IMR-90 (cell line): ENCODE measurements around the gene MEGF8. TPM values are rescaled to one million over a fixed set of nuclear protein-coding genes. Genes with fewer than 3 reads are reported as not detected.

Experiments used
- ATAC-seq: fragments of 200-7000 bp; cut with Tn5 transposase; 2 replicates; pipeline ENCODE4 v1.9.1; 2020; ENCODE audit warnings: low read depth, mild to moderate bottlenecking, moderate library complexity
- BruUV-seq: library from RNA; stranded (reverse); fragments of 400-500 nt; replicated peaks from 2 replicates; lab custom pipeline; 2021; lab: Mats Ljungman, UMichigan
- CTCF ChIA-PET: fragments of 300-600 bp; formaldehyde crosslinking; extraction: SDS; loops from one replicate; lab custom pipeline; 2021; ENCODE audit warnings: antibody characterized with exemption; lab: Yijun Ruan, JAX
- POLR2A ChIA-PET: fragments of 300-600 bp; sonication (Branson Sonifier 250); formaldehyde crosslinking; loops from one replicate; lab custom pipeline; 2022; ENCODE audit warnings: antibody characterized with exemption; ENCODE audit not compliant: unreplicated experiment; lab: Charles Lee
- DNase-seq: peaks from one replicate; pipeline ENCODE4 v3.0.0; 2013
- H2AFZ ChIP-seq: replicated peaks from 2 replicates; pipeline ENCODE3; 2013; ENCODE audit warnings: low read length, mild to moderate bottlenecking; ENCODE audit not compliant: poor library complexity
- H2AK5ac ChIP-seq: 2 replicates; pipeline ENCODE4 v1.6.1; 2013; ENCODE audit warnings: low read depth, low read length, inconsistent platforms
- H2AK9ac ChIP-seq: replicated peaks from 2 replicates; pipeline ENCODE3; 2013; ENCODE audit warnings: mild to moderate bottlenecking, low read depth, low read length, moderate library complexity; ENCODE audit not compliant: poor library complexity
- H2BK120ac ChIP-seq: 2 replicates; pipeline ENCODE4 v1.6.1; 2013; ENCODE audit warnings: low read depth, low read length, inconsistent platforms
- H2BK15ac ChIP-seq: 3 replicates; pipeline ENCODE4 v1.6.1; 2013; ENCODE audit warnings: low read depth, low read length, inconsistent platforms
- H2BK20ac ChIP-seq: 2 replicates; pipeline ENCODE4 v1.6.1; 2013; ENCODE audit warnings: low read depth, mild to moderate bottlenecking, inconsistent platforms, low read length, moderate library complexity
- H2BK5ac ChIP-seq: 2 replicates; pipeline ENCODE4 v1.6.1; 2013; ENCODE audit warnings: mild to moderate bottlenecking, low read depth, low read length, inconsistent platforms; ENCODE audit not compliant: poor library complexity, severe bottlenecking
- H3K14ac ChIP-seq: replicated peaks from 2 replicates; pipeline ENCODE4 v1.6.1; 2013; ENCODE audit warnings: low read depth, low read length, inconsistent platforms
- H3K18ac ChIP-seq: 2 replicates; pipeline ENCODE4 v1.6.1; 2013; ENCODE audit warnings: low read depth, low read length, control low read depth
- H3K23ac ChIP-seq: 2 replicates; pipeline ENCODE4 v1.6.1; 2013; ENCODE audit warnings: low read depth, low read length, inconsistent platforms
- H3K27ac ChIP-seq: 2 replicates; pipeline ENCODE4 v1.5.1; 2013; ENCODE audit warnings: mild to moderate bottlenecking, control low read depth, low read length; ENCODE audit not compliant: insufficient read depth
- H3K27me3 ChIP-seq: 2 replicates; pipeline ENCODE4 v1.6.1; 2013; ENCODE audit warnings: low read length; ENCODE audit not compliant: control insufficient read depth, insufficient read depth
- H3K36me3 ChIP-seq: 2 replicates; pipeline ENCODE4 v1.6.1; 2013; ENCODE audit warnings: low read length, mixed read lengths; ENCODE audit not compliant: control insufficient read depth, insufficient read depth
- H3K4ac ChIP-seq: 2 replicates; pipeline ENCODE4 v1.6.1; 2013; ENCODE audit warnings: low read depth, low read length, inconsistent platforms
- H3K4me1 ChIP-seq: 2 replicates; pipeline ENCODE4 v1.6.1; 2013; ENCODE audit warnings: low read length, mixed read lengths; ENCODE audit not compliant: control insufficient read depth, insufficient read depth
- H3K4me2 ChIP-seq: 2 replicates; pipeline ENCODE4 v1.6.1; 2013; ENCODE audit warnings: low read depth, mild to moderate bottlenecking, control low read depth, low read length, moderate library complexity
- H3K4me3 ChIP-seq: 2 replicates; pipeline ENCODE4 v1.5.1; 2013; ENCODE audit warnings: low read depth, mild to moderate bottlenecking, control low read depth, low read length, moderate library complexity; ENCODE audit not compliant: insufficient read depth
- H3K56ac ChIP-seq: 2 replicates; pipeline ENCODE4 v1.6.1; 2013; ENCODE audit warnings: low read length, inconsistent platforms; ENCODE audit not compliant: insufficient read depth; ENCODE audit errors: extremely low read depth
- H3K79me1 ChIP-seq, 2 experiments: 2 replicates each; pipeline ENCODE4 v1.6.1; 2013; ENCODE audit warnings: low read length in 2 of 2, inconsistent platforms in 1 of 2, low read depth in 1 of 2
- H3K9ac ChIP-seq: 2 replicates; pipeline ENCODE4 v1.6.1; 2013; ENCODE audit warnings: low read depth, low read length, control low read depth
- H3K9me1 ChIP-seq: 2 replicates; pipeline ENCODE4 v1.6.1; 2013; ENCODE audit warnings: low read length, inconsistent platforms; ENCODE audit not compliant: insufficient read depth
- H3K9me3 ChIP-seq: 2 replicates; pipeline ENCODE4 v1.6.1; 2013; ENCODE audit warnings: low read length; ENCODE audit not compliant: control insufficient read depth, insufficient read depth
- H4K20me1 ChIP-seq: 2 replicates; pipeline ENCODE4 v1.6.1; 2013; ENCODE audit warnings: low read length, inconsistent platforms; ENCODE audit not compliant: insufficient read depth
- H4K5ac ChIP-seq: 2 replicates; pipeline ENCODE4 v1.6.1; 2013; ENCODE audit warnings: mild to moderate bottlenecking, low read depth, low read length, control low read depth
- H4K8ac ChIP-seq, 2 experiments: 2 replicates each; pipeline ENCODE4 v1.6.1; 2013; ENCODE audit warnings: low read depth in 2 of 2, low read length in 2 of 2, control low read depth in 1 of 2, inconsistent platforms in 1 of 2
- H4K91ac ChIP-seq: 2 replicates; pipeline ENCODE4 v1.6.1; 2013; ENCODE audit warnings: low read depth, low read length, inconsistent platforms; ENCODE audit not compliant: insufficient read depth
- BHLHE40 ChIP-seq: fragments of 150-350 bp; IDR thresholded peaks from 2 replicates; pipeline ENCODE4 v1.6.1; 2016; ENCODE audit warnings: mild to moderate bottlenecking, low read depth, low read length
- CHD1 ChIP-seq: IDR thresholded peaks from 2 replicates; pipeline ENCODE4 v1.6.1; 2012; ENCODE audit warnings: low read depth, low read length, improper control_type of control experiment
- MAZ ChIP-seq: IDR thresholded peaks from 2 replicates; pipeline ENCODE4 v1.6.1; 2012; ENCODE audit warnings: low read depth, mild to moderate bottlenecking, low read length, improper control_type of control experiment, moderate library complexity, borderline replicate concordance
- MXI1 ChIP-seq: IDR thresholded peaks from 2 replicates; pipeline ENCODE4 v1.6.1; 2012; ENCODE audit warnings: low read depth, mild to moderate bottlenecking, low read length, moderate library complexity, borderline replicate concordance
- NFE2L2 ChIP-seq: fragments of 150-350 bp; IDR thresholded peaks from 2 replicates; pipeline ENCODE4 v1.6.1; 2016; ENCODE audit warnings: low read depth, mild to moderate bottlenecking, low read length
- POLR2A ChIP-seq: IDR thresholded peaks from 2 replicates; pipeline ENCODE4 v1.6.1; 2012; ENCODE audit warnings: mild to moderate bottlenecking, low read depth, low read length
- RAD21 ChIP-seq: IDR thresholded peaks from 2 replicates; pipeline ENCODE4 v1.6.1; 2012; ENCODE audit warnings: low read length, improper control_type of control experiment
- RFX5 ChIP-seq: IDR thresholded peaks from 2 replicates; pipeline ENCODE4 v1.8.0; 2012; ENCODE audit warnings: low read depth, mild to moderate bottlenecking, low read length, moderate library complexity
- SMC3 ChIP-seq: fragments of 150-350 bp; IDR thresholded peaks from 2 replicates; pipeline ENCODE4 v1.6.1; 2016; ENCODE audit warnings: low read depth, mild to moderate bottlenecking, antibody characterized with exemption, low read length, moderate library complexity
- WGBS, 2 experiments: methylation state at CpG; one replicate each; pipeline versions ENCODE4 v1.1.5 to v1.1.7; 2013; ENCODE audit warnings: missing lambda C conversion rate in 2 of 2; ENCODE audit not compliant: insufficient read length in 1 of 2; ENCODE audit errors: extremely low coverage in 2 of 2; 5-methylcytosine and 5-hydroxymethylcytosine counted together
- dilution Hi-C: fragments of 300-500 bp; cut with HindIII; formaldehyde crosslinking; loops from one replicate; pipeline ENCODE4 v1.14.3; 2018; ENCODE audit warnings: low sequenced_read_pairs; ENCODE audit not compliant: unreplicated experiment
- in situ Hi-C: fragments of 300-500 bp; cut with MboI; formaldehyde crosslinking; loops from 3 replicates; pipeline ENCODE4 v1.14.3; 2019; ENCODE audit warnings: low sequenced_read_pairs, inconsistent platforms, mixed read lengths
- intact Hi-C: fragments of 100-400 bp; cut with micrococcal nuclease; formaldehyde crosslinking; loops from 2 replicates; pipeline ENCODE4 v1.10.0; 2022
- polyA plus RNA-seq, 3 experiments: library from polyadenylated mRNA; depleted of rRNA; stranded (reverse); fragments of >200 nt; gene quantifications; 2 replicates each; pipeline ENCODE4 v1.2.3, GENCODE V29; 2012; ENCODE audit warnings: low replicate concordance in 1 of 3
- total RNA-seq: library from RNA; depleted of rRNA; stranded (reverse); fragments of >200 nt; gene quantifications from 2 replicates; pipeline ENCODE4 v1.2.3, GENCODE V29; 2012
- TF ChIP-seq, protein P1 (sequence below): conservative IDR thresholded peaks from 2 replicates; pipeline ENCODE4 v1.5.1; 2012; ENCODE audit warnings: mild to moderate bottlenecking, low read depth, low read length, improper control_type of control experiment
- TF ChIP-seq, protein P2 (sequence below): fragments of 150-350 bp; IDR thresholded peaks from 2 replicates; pipeline ENCODE4 v1.6.1; 2016; ENCODE audit warnings: low read depth, mild to moderate bottlenecking, low read length, moderate library complexity, borderline replicate concordance
- TF ChIP-seq, protein P3 (sequence below): fragments of 150-350 bp; IDR thresholded peaks from 2 replicates; pipeline ENCODE4 v1.6.1; 2017; ENCODE audit warnings: mild to moderate bottlenecking, antibody characterized with exemption, low read length, low read depth

MEGF8 gene
- total and polyA plus RNA-seq, 2 of the 4 experiments (the other 2 are of a cell fraction) = 2.3 to 12.5 TPM

DNA sequence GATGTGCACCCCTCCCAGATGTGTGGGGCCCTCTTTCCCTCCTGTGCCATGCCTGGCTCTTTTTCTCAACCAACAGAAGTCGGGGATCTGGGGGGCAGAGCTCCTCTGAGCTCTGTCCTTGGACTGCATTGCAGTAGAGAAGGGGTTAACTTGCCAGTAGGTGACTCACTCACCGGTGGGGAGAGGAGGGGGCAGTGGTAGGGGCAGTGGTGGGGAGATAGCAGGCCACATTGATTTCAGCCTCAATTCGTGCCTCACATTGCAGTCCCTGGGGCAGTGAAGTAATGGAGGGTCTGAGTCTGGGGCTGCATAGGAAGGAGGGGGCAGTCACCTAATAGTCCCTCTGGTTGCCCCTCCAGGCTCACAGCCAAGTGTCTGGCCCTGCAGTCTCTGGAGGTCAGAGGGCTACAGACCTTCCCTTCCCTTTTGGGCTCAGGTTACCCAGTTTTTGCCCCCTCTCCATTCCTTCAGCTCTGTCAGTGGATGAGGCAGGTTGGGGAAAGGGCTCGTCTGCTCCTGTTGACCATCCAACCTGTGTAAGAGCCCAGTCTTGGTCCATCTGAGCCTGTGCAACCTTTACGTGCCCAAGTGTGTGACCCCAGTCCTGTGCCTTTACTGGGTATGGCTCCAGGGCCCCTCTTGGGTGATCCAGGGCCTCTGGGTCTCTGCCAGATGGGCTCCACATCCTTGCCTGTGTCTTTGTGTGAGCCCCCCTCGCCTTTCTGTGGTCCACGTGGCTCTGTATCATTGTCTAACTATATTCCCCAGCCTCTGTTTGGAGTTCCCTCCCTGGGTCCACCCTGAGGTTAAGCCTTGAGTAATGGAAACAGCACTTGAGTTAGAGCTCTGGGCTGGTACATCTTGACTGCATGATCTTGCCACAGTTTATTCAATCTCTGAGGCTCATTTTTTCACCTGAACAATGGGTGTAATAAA, 43.3 kb upstream of the MEGF8 start:
- peak overlapping the region; percentile 61 for H4K91ac ChIP-seq
- in situ Hi-C loops = no loop called here
- ChIA-PET CTCF (interaction anchor here (1.0 kb wide), 1 partner anchor 36 kb away, joined by 3 read pairs; no protein-coding TSS in a partner anchor), POLR2A (no interaction called here)
- H3K14ac ChIP-seq = peak overlapping the region; percentile 85
- peak overlapping the region; percentile 29; the same call in 1 of the 3 replicates for H2BK15ac ChIP-seq
- no peaks in the 10 kb centered on the region for H3K27me3 ChIP-seq
- peak overlapping the region; percentile 58; the same call in 1 of the 2 replicates for H3K56ac ChIP-seq
- peaks cover 36 to 76% of the 10 kb centered on the region in 2 experiments for H3K79me1 ChIP-seq
- peak overlapping the region; percentile 99 for H2AK9ac ChIP-seq
- peaks cover 49% of the 10 kb centered on the region for H4K20me1 ChIP-seq
- H3K4ac ChIP-seq = peak overlapping the region; percentile 94
- H3K36me3 ChIP-seq = peaks cover 3% of the 10 kb centered on the region; the same call in 1 of the 2 replicates
- WGBS, 2 experiments = 66% methylated on average over 2 of the region's 7 CpGs; no CpG with 5 or more reads in 1 of the 2 experiments
- peak overlapping the region; percentile 28; the same call in 1 of the 2 replicates for H4K5ac ChIP-seq
- H2BK5ac ChIP-seq = peak overlapping the region; percentile 86
- peak overlapping the region; percentile 18; the same call in 1 of the 2 replicates for H3K18ac ChIP-seq
- dilution Hi-C loops = no loop called here
- H2BK20ac ChIP-seq = peak overlapping the region; percentile 74
- peak overlapping the region; percentile 93 for H3K27ac ChIP-seq
- H2AFZ ChIP-seq = peak overlapping the region; percentile 90
- H3K9ac ChIP-seq = peak overlapping the region; percentile 72
- intact Hi-C loops = loop anchor here (2.0 kb wide), 1 partner anchor 27 kb away; the partner anchor contains the start of gene ERF
- BruUV-seq = no TSS peak
- peaks cover 60% of the 10 kb centered on the region for H3K4me1 ChIP-seq
- H4K8ac ChIP-seq = peak overlapping the region; percentile 15 to 89; a peak in 3 of 4 replicates
- H2BK120ac ChIP-seq = peak overlapping the region; percentile 88
- peak overlapping the region; percentile 97 for H2AK5ac ChIP-seq
- no peaks in the 10 kb centered on the region for H3K9me3 ChIP-seq
- peak overlapping the region; percentile 76 for H3K4me2 ChIP-seq
- no peak overlapping the region for H3K4me3 ChIP-seq
- H3K9me1 ChIP-seq = peaks cover 16% of the 10 kb centered on the region
- ATAC-seq (no peak), DNase-seq (peak; percentile 41)
- peak overlapping the region; percentile 91; the same call in 1 of the 2 replicates for H3K23ac ChIP-seq
- TF ChIP-seq, protein P1, sequence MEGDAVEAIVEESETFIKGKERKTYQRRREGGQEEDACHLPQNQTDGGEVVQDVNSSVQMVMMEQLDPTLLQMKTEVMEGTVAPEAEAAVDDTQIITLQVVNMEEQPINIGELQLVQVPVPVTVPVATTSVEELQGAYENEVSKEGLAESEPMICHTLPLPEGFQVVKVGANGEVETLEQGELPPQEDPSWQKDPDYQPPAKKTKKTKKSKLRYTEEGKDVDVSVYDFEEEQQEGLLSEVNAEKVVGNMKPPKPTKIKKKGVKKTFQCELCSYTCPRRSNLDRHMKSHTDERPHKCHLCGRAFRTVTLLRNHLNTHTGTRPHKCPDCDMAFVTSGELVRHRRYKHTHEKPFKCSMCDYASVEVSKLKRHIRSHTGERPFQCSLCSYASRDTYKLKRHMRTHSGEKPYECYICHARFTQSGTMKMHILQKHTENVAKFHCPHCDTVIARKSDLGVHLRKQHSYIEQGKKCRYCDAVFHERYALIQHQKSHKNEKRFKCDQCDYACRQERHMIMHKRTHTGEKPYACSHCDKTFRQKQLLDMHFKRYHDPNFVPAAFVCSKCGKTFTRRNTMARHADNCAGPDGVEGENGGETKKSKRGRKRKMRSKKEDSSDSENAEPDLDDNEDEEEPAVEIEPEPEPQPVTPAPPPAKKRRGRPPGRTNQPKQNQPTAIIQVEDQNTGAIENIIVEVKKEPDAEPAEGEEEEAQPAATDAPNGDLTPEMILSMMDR = no peak
- TF ChIP-seq BHLHE40 (no peak), NFE2L2 (no peak), CHD1 (no peak), RFX5 (no peak), MAZ (peak; percentile 81), MXI1 (0 out of 2 replicates have a peak, but pooled peaks have one; percentile 45), POLR2A (no peak), RAD21 (no peak), SMC3 (no peak)
- TF ChIP-seq, protein P2, sequence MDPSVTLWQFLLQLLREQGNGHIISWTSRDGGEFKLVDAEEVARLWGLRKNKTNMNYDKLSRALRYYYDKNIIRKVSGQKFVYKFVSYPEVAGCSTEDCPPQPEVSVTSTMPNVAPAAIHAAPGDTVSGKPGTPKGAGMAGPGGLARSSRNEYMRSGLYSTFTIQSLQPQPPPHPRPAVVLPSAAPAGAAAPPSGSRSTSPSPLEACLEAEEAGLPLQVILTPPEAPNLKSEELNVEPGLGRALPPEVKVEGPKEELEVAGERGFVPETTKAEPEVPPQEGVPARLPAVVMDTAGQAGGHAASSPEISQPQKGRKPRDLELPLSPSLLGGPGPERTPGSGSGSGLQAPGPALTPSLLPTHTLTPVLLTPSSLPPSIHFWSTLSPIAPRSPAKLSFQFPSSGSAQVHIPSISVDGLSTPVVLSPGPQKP = no peak
- TF ChIP-seq, protein P3, sequence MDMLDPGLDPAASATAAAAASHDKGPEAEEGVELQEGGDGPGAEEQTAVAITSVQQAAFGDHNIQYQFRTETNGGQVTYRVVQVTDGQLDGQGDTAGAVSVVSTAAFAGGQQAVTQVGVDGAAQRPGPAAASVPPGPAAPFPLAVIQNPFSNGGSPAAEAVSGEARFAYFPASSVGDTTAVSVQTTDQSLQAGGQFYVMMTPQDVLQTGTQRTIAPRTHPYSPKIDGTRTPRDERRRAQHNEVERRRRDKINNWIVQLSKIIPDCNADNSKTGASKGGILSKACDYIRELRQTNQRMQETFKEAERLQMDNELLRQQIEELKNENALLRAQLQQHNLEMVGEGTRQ = no peak; the same call in 1 of the 2 replicates
